Uterus (tissue), 4 donors: ENCODE results near the gene NFILZ. TPM values are rescaled to one million over a fixed set of nuclear protein-coding genes. Genes with fewer than 3 reads are reported as not detected.
"Not testable (repeated sequence)": the region's sequence is repeated elsewhere in the genome, so short reads cannot be mapped to it uniquely, and the experiment has no call there.

Source experiments
- DNase-seq, 2 donors: peaks; one replicate each; pipeline ENCODE4 v3.0.0-alpha.2; 2019 to 2020
- H3K27ac ChIP-seq, 2 donors: fragments of 200-600 bp; sonication (generic); 1 replicate in 1 of 2; 2 replicates in 1 of 2; pipeline ENCODE4 v1.5.1; 2016 to 2018
- H3K27me3 ChIP-seq, 2 donors: fragments of 200-600 bp; sonication (generic); one replicate each; pipeline ENCODE4 v1.5.1; 2018 to 2019; ENCODE audit warnings: control low read depth in 1 of 2
- H3K36me3 ChIP-seq, 2 donors: fragments of 200-600 bp; sonication (generic); one replicate each; pipeline ENCODE4 v1.5.1; 2019; ENCODE audit warnings: control low read depth in 1 of 2
- H3K4me1 ChIP-seq, 2 donors: fragments of 200-600 bp; sonication (generic); one replicate each; pipeline ENCODE4 v1.5.1; 2018 to 2019; ENCODE audit warnings: control low read depth in 1 of 2
- H3K4me3 ChIP-seq, 2 donors: fragments of 200-600 bp; sonication (generic); 1 replicate in 1 of 2; 2 replicates in 1 of 2; pipeline ENCODE4 v1.5.1; 2018 to 2019; ENCODE audit warnings: mild to moderate bottlenecking in 1 of 2
- H3K9me3 ChIP-seq, 2 donors: fragments of 200-600 bp; sonication (generic); one replicate each; pipeline ENCODE4 v1.5.1; 2019; ENCODE audit warnings: control low read depth in 1 of 2
- CTCF ChIP-seq, 4 experiments: fragments of 200-600 bp in 2 of 4; fragments of 450-650 bp in 2 of 4; sonication (generic) in 2 of 4; IDR thresholded peaks; one replicate each; pipeline ENCODE4 v1.5.1; 2016 to 2019; ENCODE audit warnings: antibody characterized with exemption in 4 of 4, mild to moderate bottlenecking in 2 of 4, moderate library complexity in 1 of 4
- POLR2A ChIP-seq, 2 donors: fragments of 450-650 bp; IDR thresholded peaks; one replicate each; pipeline ENCODE4 v1.6.1; 2016; ENCODE audit warnings: antibody characterized with exemption in 2 of 2, mild to moderate bottlenecking in 1 of 2, moderate library complexity in 1 of 2
- intact Hi-C: fragments of 100-400 bp; cut with DNase I; formaldehyde crosslinking; loops from one replicate; pipeline ENCODE4 v1.15.1; 2023; ENCODE audit warnings: low total_unique reads
- total RNA-seq, 4 donors: library from RNA; depleted of rRNA in 3 of 4; stranded (reverse); fragments of >200 nt in 3 of 4; gene quantifications; one replicate each; pipeline versions ENCODE4 v1.1.0 to v1.2.4, GENCODE V29; 2014 to 2023
- donor health status: DM: yes; HTN: yes; CAD: no.

The NFILZ gene
- total RNA-seq, 4 donors from 2014 or later: not detected

GRCh38 chr19:8626842-8627241 is 3.6 kb upstream of the NFILZ start:
- intact Hi-C loops: no loop called here
- Histone ChIP-seq H3K9me3 (no peaks in the 10 kb centered on the region), H3K27ac (no peak overlapping the region), H3K36me3 (no peaks in the 10 kb centered on the region), H3K4me1 (no peaks in the 10 kb centered on the region), H3K27me3 (no peaks in the 10 kb centered on the region), H3K4me3 (no peak overlapping the region)
- TF ChIP-seq CTCF (IDR thresholded peaks at IDR 0.05) (no peak), POLR2A (IDR thresholded peaks at IDR 0.05) (no peak)
- no peak for DNase-seq

DNA sequence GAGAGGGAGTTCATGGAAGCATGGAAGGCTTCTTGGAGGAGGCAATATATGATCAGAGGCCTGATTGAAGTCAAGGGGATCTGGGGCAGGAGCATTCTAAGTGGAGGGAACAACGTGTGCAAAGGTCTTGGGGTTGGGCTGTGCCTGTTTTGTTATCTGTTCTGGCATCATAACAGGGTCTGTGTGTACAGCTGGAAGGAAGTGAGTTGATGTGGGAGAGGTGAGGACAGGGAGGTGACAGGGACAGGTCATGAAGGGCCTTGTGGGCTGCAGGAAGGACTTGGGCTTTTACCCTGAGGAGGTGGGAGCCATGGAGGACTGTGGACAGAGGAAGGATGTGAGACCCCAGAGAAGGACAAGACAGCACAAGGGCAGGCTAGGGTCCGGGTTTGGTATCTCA is 1.2 kb upstream of the NFILZ start:
- H3K36me3 ChIP-seq: no peaks in the 10 kb centered on the region
- no peaks in the 10 kb centered on the region for H3K9me3 ChIP-seq
- intact Hi-C loops: no loop called here
- H3K4me1 ChIP-seq: no peaks in the 10 kb centered on the region
- no peak for TF ChIP-seq CTCF (IDR thresholded peaks at IDR 0.05)
- TF ChIP-seq POLR2A (IDR thresholded peaks at IDR 0.05): no peak
- DNase-seq: no peak
- no peak overlapping the region for H3K27ac ChIP-seq
- no peaks in the 10 kb centered on the region for H3K27me3 ChIP-seq
- H3K4me3 ChIP-seq: no peak overlapping the region

GRCh38 chr19:8630796-8631424 is 477 bp downstream of the NFILZ start:
- intact Hi-C loops: no loop called here
- Histone ChIP-seq H3K4me3 (no peak overlapping the region), H3K4me1 (no peaks in the 10 kb centered on the region), H3K36me3 (no peaks in the 10 kb centered on the region), H3K9me3 (no peaks in the 10 kb centered on the region), H3K27me3 (no peaks in the 10 kb centered on the region), H3K27ac (peak overlapping the region; percentile 42 to 77)
- TF ChIP-seq POLR2A (IDR thresholded peaks at IDR 0.05): no peak
- TF ChIP-seq CTCF (IDR thresholded peaks at IDR 0.05): no peak
- DNase-seq: no peak

DNA sequence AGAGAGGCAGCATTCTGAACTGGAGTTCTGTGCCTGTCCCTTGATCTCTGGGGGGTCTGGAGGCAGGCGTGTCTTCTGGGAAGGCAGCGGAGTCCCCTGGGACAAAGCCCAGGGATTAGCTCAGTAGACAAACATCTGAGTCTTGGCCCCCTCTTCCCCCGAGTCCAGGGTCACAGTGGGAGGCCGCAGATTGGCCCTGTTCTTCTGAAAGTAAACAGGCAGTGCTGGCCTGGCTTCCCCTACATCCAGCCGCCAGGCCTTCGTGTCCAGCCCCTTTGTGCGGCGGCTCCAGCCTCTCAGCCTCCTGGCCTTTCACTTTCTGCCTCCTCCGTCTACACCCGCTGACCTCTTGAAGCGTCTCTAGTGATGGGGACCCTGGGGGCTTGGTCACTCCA is 989 bp downstream of the NFILZ start:
- Histone ChIP-seq H3K27me3 (no peaks in the 10 kb centered on the region), H3K9me3 (no peaks in the 10 kb centered on the region), H3K27ac (peak overlapping the region; percentile 42 to 77), H3K36me3 (no peaks in the 10 kb centered on the region), H3K4me1 (no peaks in the 10 kb centered on the region), H3K4me3 (no peak overlapping the region)
- intact Hi-C loops: no loop called here
- DNase-seq: peak in 1 of 2 donors; percentile 52
- no peak for TF ChIP-seq POLR2A (IDR thresholded peaks at IDR 0.05)
- no peak for TF ChIP-seq CTCF (IDR thresholded peaks at IDR 0.05)

GRCh38 chr19:8635422-8635821 is 5.0 kb downstream of the NFILZ start:
- TF ChIP-seq CTCF (IDR thresholded peaks at IDR 0.05): no peak
- no peaks in the 10 kb centered on the region for H3K36me3 ChIP-seq
- intact Hi-C loops: no loop called here

DNA sequence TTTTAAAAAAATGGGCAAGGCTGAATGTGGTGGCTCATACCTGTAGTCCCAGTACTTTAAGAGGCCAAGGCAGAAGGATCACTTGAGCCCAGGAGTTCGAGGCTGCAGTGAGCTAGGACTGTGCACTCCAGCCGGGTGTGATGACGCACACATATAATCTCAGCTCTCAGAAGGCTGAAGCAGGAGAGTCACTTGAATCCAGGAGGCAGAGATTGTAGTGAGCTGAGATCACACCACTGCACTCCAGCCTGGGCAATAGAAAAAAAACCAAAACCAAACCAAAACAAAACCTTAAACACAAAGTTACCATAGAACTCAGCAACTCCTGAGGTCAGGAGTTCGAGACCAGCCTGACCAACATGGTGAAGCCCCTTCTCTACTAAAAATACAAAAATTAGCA is 6.6 kb downstream of the NFILZ start:
- DNase-seq, H3K4me1 ChIP-seq, H3K27me3 ChIP-seq, H3K9me3 ChIP-seq, H3K4me3 ChIP-seq, H3K27ac ChIP-seq, H3K36me3 ChIP-seq, intact Hi-C loops: not testable (repeated sequence)

More at GRCh38 chr19:8635422-8635821, 5.0 kb downstream of the NFILZ start:
- Histone ChIP-seq H3K4me1 (no peaks in the 10 kb centered on the region), H3K27ac (no peak overlapping the region), H3K9me3 (no peaks in the 10 kb centered on the region), H3K27me3 (no peaks in the 10 kb centered on the region), H3K4me3 (no peak overlapping the region)
- no peak for DNase-seq
